OCI-LY3 (cell line): ENCODE data around the gene FAM3A.

Source experiments
- H2AFZ ChIP-seq: fragments of 200-600, 300-600 bp; shearing (Covaris generic); 2 replicates; pipeline ENCODE4 v1.6.0; 2014; ENCODE audit warnings: antibody characterized with exemption, low read depth, low read length
- H3K27ac ChIP-seq: fragments of 200-600, 300-600 bp; sonication (generic); 2 replicates; pipeline ENCODE4 v1.5.1; 2014; ENCODE audit warnings: mild to moderate bottlenecking, low read length, moderate library complexity, mixed read lengths
- H3K27me3 ChIP-seq: fragments of 200-600, 300-600 bp; sonication (generic); 2 replicates; pipeline ENCODE4 v1.6.1; 2014; ENCODE audit warnings: low read depth, low read length, mixed read lengths
- H3K36me3 ChIP-seq: fragments of 200-600, 300-600 bp; sonication (generic); replicated peaks from 2 replicates; pipeline ENCODE3; 2014; ENCODE audit warnings: low read depth, low read length, mixed read lengths
- H3K4me1 ChIP-seq: fragments of 300-600, 200-600 bp; sonication (generic); 2 replicates; pipeline ENCODE4 v1.6.1; 2014; ENCODE audit warnings: low read length, mixed read lengths
- H3K4me2 ChIP-seq: fragments of 200-600, 300-600 bp; sonication (generic); 2 replicates; pipeline ENCODE4 v1.6.1; 2014; ENCODE audit warnings: low read length, mixed read lengths
- H3K4me3 ChIP-seq: fragments of 300-600, 200-600 bp; sonication (generic); 2 replicates; pipeline ENCODE4 v1.5.1; 2014; ENCODE audit warnings: antibody characterized with exemption, mild to moderate bottlenecking, low read length, moderate library complexity
- H3K79me2 ChIP-seq: fragments of 300-600, 200-600 bp; shearing (Covaris generic); 2 replicates; pipeline ENCODE4 v1.6.1; 2014; ENCODE audit warnings: mild to moderate bottlenecking, low read length, mixed read lengths
- H3K9ac ChIP-seq: fragments of 300-600, 200-600 bp; shearing (Covaris generic); 2 replicates; pipeline ENCODE4 v1.6.0; 2014; ENCODE audit warnings: mild to moderate bottlenecking, low read length, moderate library complexity
- H3K9me3 ChIP-seq: fragments of 200-600, 300-600 bp; shearing (Covaris generic); 2 replicates; pipeline ENCODE4 v1.6.1; 2014; ENCODE audit warnings: low read length, mixed read lengths; ENCODE audit not compliant: insufficient read depth
- H4K20me1 ChIP-seq: fragments of 200-600, 300-600 bp; sonication (generic); 2 replicates; pipeline ENCODE4 v1.6.1; 2016; ENCODE audit warnings: low read length, mixed read lengths; ENCODE audit not compliant: insufficient read depth
- CTCF ChIP-seq: fragments of 200-600, 300-600 bp; sonication (generic); IDR thresholded peaks from 2 replicates; pipeline ENCODE4 v1.5.1; 2014; ENCODE audit warnings: antibody characterized with exemption, low read length, low read depth
- EZH2phosphoT487 ChIP-seq: fragments of 200-600 bp; shearing (Covaris generic); IDR thresholded peaks from 2 replicates; pipeline ENCODE4 v1.6.1; 2018; ENCODE audit warnings: antibody characterized with exemption, mixed run types, low read depth

Gene FAM3A

GRCh38 chrX:154534526-154535322, 18.7 kb upstream of the FAM3A start:
- H3K79me2 ChIP-seq, result no peaks in the 10 kb centered on the region
- no peaks in the 10 kb centered on the region for H3K9me3 ChIP-seq
- no peak for TF ChIP-seq EZH2phosphoT487
- peak; percentile 95 for TF ChIP-seq CTCF
- H2AFZ ChIP-seq, result no peak overlapping the region
- H3K4me2 ChIP-seq, result peak overlapping the region; percentile 49
- H3K27me3 ChIP-seq, result no peaks in the 10 kb centered on the region
- H4K20me1 ChIP-seq, result no peaks in the 10 kb centered on the region
- peak overlapping the region; percentile 39; the same call in 1 of the 2 replicates for H3K9ac ChIP-seq
- peaks cover 5% of the 10 kb centered on the region for H3K36me3 ChIP-seq
- H3K27ac ChIP-seq, result peak overlapping the region; percentile 56
- H3K4me1 ChIP-seq, result peaks cover 6% of the 10 kb centered on the region
- no peak overlapping the region for H3K4me3 ChIP-seq

DNA sequence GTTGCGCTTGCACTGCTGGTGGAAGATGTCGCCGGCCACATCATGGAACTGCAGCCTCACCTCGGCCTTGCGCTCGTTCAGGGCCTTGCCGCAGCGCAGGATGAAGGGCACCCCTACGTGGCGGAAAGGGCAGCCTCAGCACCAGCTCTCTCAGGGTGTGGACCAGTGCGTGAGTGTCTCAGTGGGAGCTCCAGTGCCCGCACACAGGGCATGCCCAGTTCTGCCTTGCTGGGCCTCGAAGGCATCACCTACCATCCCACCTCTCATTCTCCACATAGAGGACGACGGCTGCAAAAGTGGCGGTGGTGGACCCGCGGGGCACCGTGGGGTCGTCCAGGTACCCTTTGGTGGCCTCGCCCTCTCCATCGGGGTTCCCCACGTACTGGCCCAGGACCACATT, 16.7 kb upstream of the FAM3A start:
- H3K4me2 ChIP-seq, result no peak overlapping the region
- no peaks in the 10 kb centered on the region for H3K79me2 ChIP-seq
- peaks cover 5% of the 10 kb centered on the region for H3K36me3 ChIP-seq
- TF ChIP-seq CTCF (no peak), EZH2phosphoT487 (no peak)
- no peaks in the 10 kb centered on the region for H3K9me3 ChIP-seq
- no peak overlapping the region for H3K4me3 ChIP-seq
- no peaks in the 10 kb centered on the region for H4K20me1 ChIP-seq
- no peaks in the 10 kb centered on the region for H3K27me3 ChIP-seq
- H2AFZ ChIP-seq, result no peak overlapping the region
- H3K9ac ChIP-seq, result no peak overlapping the region
- peaks cover 7% of the 10 kb centered on the region for H3K4me1 ChIP-seq
- H3K27ac ChIP-seq, result no peak overlapping the region

- H3K4me2 ChIP-seq, result no peak overlapping the region
- no peaks in the 10 kb centered on the region for H3K27me3 ChIP-seq
- H3K9ac ChIP-seq, result no peak overlapping the region
- no peak for TF ChIP-seq CTCF
- TF ChIP-seq EZH2phosphoT487, result no peak
- no peak overlapping the region for H2AFZ ChIP-seq
- no peaks in the 10 kb centered on the region for H4K20me1 ChIP-seq
- no peaks in the 10 kb centered on the region for H3K9me3 ChIP-seq
- H3K79me2 ChIP-seq, result no peaks in the 10 kb centered on the region
- H3K4me1 ChIP-seq, result peaks cover 17% of the 10 kb centered on the region
- no peak overlapping the region for H3K27ac ChIP-seq
- peaks cover 5% of the 10 kb centered on the region for H3K36me3 ChIP-seq
- H3K4me3 ChIP-seq, result no peak overlapping the region
Measured at GRCh38 chrX:154531626-154532025, 15.6 kb upstream of the FAM3A start.

DNA sequence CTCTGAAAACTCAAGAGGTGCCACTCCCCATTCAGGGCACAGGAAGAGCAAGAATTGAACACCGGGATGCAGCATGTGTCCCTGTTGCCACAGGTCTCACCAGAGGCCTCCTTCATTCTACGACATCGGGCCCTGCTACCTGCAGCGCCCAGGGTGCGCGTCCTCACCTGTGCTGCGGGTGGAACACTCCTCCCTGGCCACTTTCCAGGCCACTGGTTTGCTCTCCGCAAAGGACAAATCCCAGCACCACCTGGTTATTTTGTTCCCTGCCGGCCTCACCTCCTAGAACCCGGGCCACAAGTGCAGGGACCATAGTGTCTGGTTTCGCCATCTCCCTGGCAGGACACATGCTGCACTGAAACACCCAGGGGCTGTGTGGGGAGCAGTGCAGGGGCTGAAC, 14.3 kb upstream of the FAM3A start:
- H3K4me2 ChIP-seq, result no peak overlapping the region

More for the DNA sequence above, 14.3 kb upstream of the FAM3A start:
- Histone ChIP-seq H3K9me3 (no peaks in the 10 kb centered on the region), H3K36me3 (peaks cover 5% of the 10 kb centered on the region), H4K20me1 (no peaks in the 10 kb centered on the region), H3K9ac (no peak overlapping the region), H3K27me3 (no peaks in the 10 kb centered on the region), H3K79me2 (no peaks in the 10 kb centered on the region), H2AFZ (no peak overlapping the region), H3K4me3 (no peak overlapping the region), H3K4me1 (peaks cover 17% of the 10 kb centered on the region), H3K27ac (no peak overlapping the region)
- TF ChIP-seq CTCF (no peak), EZH2phosphoT487 (no peak)
